Upper lobe of left lung (tissue), 4 donors: ENCODE results near the gene RHO.

Experiments used
- EP300 ChIP-seq, 4 donors: sonication (generic); formaldehyde crosslinking; IDR thresholded peaks; one replicate each; pipeline ENCODE4 v1.5.1; 2017; ENCODE audit warnings: antibody characterized with exemption in 4 of 4, control low read depth in 2 of 4
- POLR2A ChIP-seq, 4 donors: fragments of 450-650 bp; IDR thresholded peaks; one replicate each; pipeline ENCODE4 v1.5.1; 2016 to 2017; ENCODE audit warnings: antibody characterized with exemption in 4 of 4, mild to moderate bottlenecking in 2 of 4
- POLR2AphosphoS5 ChIP-seq, 2 donors: sonication (generic); formaldehyde crosslinking; IDR thresholded peaks; one replicate each; pipeline ENCODE4 v1.5.1; 2017; ENCODE audit warnings: antibody characterized with exemption in 2 of 2
- TF ChIP-seq, protein P1 (sequence below), 6 experiments: fragments of 450-650 bp in 4 of 6; fragments of 200-600 bp in 2 of 6; sonication (generic) in 2 of 6; IDR thresholded peaks; one replicate each; pipeline ENCODE4 v1.5.1; 2016 to 2019; ENCODE audit warnings: antibody characterized with exemption in 6 of 6

GRCh38 chr3:129533406-129533805, 5.0 kb downstream of the RHO start:
- no peak for TF ChIP-seq POLR2A (IDR thresholded peaks at IDR 0.05)
- TF ChIP-seq, protein P1, sequence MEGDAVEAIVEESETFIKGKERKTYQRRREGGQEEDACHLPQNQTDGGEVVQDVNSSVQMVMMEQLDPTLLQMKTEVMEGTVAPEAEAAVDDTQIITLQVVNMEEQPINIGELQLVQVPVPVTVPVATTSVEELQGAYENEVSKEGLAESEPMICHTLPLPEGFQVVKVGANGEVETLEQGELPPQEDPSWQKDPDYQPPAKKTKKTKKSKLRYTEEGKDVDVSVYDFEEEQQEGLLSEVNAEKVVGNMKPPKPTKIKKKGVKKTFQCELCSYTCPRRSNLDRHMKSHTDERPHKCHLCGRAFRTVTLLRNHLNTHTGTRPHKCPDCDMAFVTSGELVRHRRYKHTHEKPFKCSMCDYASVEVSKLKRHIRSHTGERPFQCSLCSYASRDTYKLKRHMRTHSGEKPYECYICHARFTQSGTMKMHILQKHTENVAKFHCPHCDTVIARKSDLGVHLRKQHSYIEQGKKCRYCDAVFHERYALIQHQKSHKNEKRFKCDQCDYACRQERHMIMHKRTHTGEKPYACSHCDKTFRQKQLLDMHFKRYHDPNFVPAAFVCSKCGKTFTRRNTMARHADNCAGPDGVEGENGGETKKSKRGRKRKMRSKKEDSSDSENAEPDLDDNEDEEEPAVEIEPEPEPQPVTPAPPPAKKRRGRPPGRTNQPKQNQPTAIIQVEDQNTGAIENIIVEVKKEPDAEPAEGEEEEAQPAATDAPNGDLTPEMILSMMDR (IDR thresholded peaks at IDR 0.05) = no peak
- TF ChIP-seq EP300 (IDR thresholded peaks at IDR 0.05) = no peak
- TF ChIP-seq POLR2AphosphoS5 (IDR thresholded peaks at IDR 0.05) = no peak
